Activated T-helper 1 cell treated with anti-CD3 and anti-CD28 coated beads, Interleukin-2, amount 50 U/mL, for 16 hours (primary cell): Measurements from ENCODE around the gene KCTD15.

Experiments
- DNase-seq, 2 donors: peaks; one replicate each; pipeline ENCODE4 v3.0.0-alpha.2; 2020; ENCODE audit warnings: low read depth in 1 of 2, low spot score in 1 of 2

Gene KCTD15

GRCh38 chr19:33796164-33796875 lies at the start of gene KCTD15:
TSS of gene KCTD15 (plus strand) at chr19:33796870. CDS start at chr19:33800455, 3,585 bp downstream.
- DNase-seq = no peak

- no peak for DNase-seq
Observed at GRCh38 chr19:33747273-33747672, 49.4 kb upstream of the KCTD15 start.

GRCh38 chr19:33748231-33748630 lies 48.4 kb upstream of the KCTD15 start:
- DNase-seq = no peak

GRCh38 chr19:33749016-33749415 lies 47.7 kb upstream of the KCTD15 start:
- no peak for DNase-seq

GRCh38 chr19:33749619-33750175 lies 47.0 kb upstream of the KCTD15 start:
- DNase-seq = no peak

- no peak for DNase-seq
Observed at GRCh38 chr19:33750587-33751435, 45.9 kb upstream of the KCTD15 start.

- DNase-seq = no peak
Observed at GRCh38 chr19:33751436-33751770, 45.3 kb upstream of the KCTD15 start.

GRCh38 chr19:33752018-33752800 lies 44.5 kb upstream of the KCTD15 start:
- no peak for DNase-seq

- DNase-seq = no peak
Observed at GRCh38 chr19:33752945-33753344, 43.7 kb upstream of the KCTD15 start.

GRCh38 chr19:33754361-33754760 lies 42.3 kb upstream of the KCTD15 start:
- no peak for DNase-seq

GRCh38 chr19:33755099-33756035 lies 41.3 kb upstream of the KCTD15 start:
- DNase-seq = no peak

GRCh38 chr19:33756177-33756576 lies 40.5 kb upstream of the KCTD15 start:
- no peak for DNase-seq

GRCh38 chr19:33758541-33759013 lies 38.1 kb upstream of the KCTD15 start:
- DNase-seq = no peak

GRCh38 chr19:33759356-33759755 lies 37.3 kb upstream of the KCTD15 start:
- no peak for DNase-seq

GRCh38 chr19:33763633-33764371 lies 32.9 kb upstream of the KCTD15 start:
- DNase-seq = no peak

- no peak for DNase-seq
Observed at GRCh38 chr19:33766623-33767022, 30.0 kb upstream of the KCTD15 start.

GRCh38 chr19:33767898-33768413 lies 28.7 kb upstream of the KCTD15 start:
- DNase-seq = no peak

- no peak for DNase-seq
Observed at GRCh38 chr19:33769208-33769607, 27.5 kb upstream of the KCTD15 start.

- no peak for DNase-seq
Observed at GRCh38 chr19:33770107-33770506, 26.6 kb upstream of the KCTD15 start.
